ENCODE data around the gene MARCHF3.

GRCh38 chr5:126848253-126848652 lies 182.1 kb downstream of the MARCHF3 start:
- TF ChIP-seq, protein P1, sequence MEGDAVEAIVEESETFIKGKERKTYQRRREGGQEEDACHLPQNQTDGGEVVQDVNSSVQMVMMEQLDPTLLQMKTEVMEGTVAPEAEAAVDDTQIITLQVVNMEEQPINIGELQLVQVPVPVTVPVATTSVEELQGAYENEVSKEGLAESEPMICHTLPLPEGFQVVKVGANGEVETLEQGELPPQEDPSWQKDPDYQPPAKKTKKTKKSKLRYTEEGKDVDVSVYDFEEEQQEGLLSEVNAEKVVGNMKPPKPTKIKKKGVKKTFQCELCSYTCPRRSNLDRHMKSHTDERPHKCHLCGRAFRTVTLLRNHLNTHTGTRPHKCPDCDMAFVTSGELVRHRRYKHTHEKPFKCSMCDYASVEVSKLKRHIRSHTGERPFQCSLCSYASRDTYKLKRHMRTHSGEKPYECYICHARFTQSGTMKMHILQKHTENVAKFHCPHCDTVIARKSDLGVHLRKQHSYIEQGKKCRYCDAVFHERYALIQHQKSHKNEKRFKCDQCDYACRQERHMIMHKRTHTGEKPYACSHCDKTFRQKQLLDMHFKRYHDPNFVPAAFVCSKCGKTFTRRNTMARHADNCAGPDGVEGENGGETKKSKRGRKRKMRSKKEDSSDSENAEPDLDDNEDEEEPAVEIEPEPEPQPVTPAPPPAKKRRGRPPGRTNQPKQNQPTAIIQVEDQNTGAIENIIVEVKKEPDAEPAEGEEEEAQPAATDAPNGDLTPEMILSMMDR (IDR thresholded peaks at IDR 0.05; ENCODE audit: low read length) = no peak
- no peak for TF ChIP-seq EZH2phosphoT487 (IDR thresholded peaks at IDR 0.05; ENCODE audit: low read length)

Data from MM.1S (cell line).